ENCODE data around the gene TNS2.
"Not testable (repeated sequence)": the region's sequence is repeated elsewhere in the genome, so short reads cannot be mapped to it uniquely, and the experiment has no call there.

The TNS2 gene

GRCh38 chr12:53012928-53013327 lies 36.9 kb upstream of the TNS2 start:
- Histone ChIP-seq H3F3A (ENCODE audit: insufficient read depth, low read length) (no peaks in the 10 kb centered on the region), H3K4me1 (ENCODE audit: insufficient read depth, low read length, severe bottlenecking) (peaks cover 35% of the 10 kb centered on the region), H3K27ac (ENCODE audit: low read depth, low read length, poor library complexity, severe bottlenecking) (no peak overlapping the region), H3K9me2 (ENCODE audit: low read depth, low read length) (no peaks in the 10 kb centered on the region), H3K79me2 (ENCODE audit: insufficient read depth, low read length) (peaks cover 83% of the 10 kb centered on the region), H4K20me1 (ENCODE audit: insufficient read depth, low read length) (0 out of 2 replicates have a peak, but pooled peaks cover 2% of the 10 kb centered on the region), H3K36me3 (ENCODE audit: insufficient read depth, low read length) (peaks cover 87% of the 10 kb centered on the region), H3K4me2 (ENCODE audit: low read length) (no peak overlapping the region), H2AFZ (ENCODE audit: low read length) (no peak overlapping the region), H3K9ac (ENCODE audit: low read length) (no peak overlapping the region), H3K9me3 (ENCODE audit: low read length) (no peaks in the 10 kb centered on the region), H3K27me3 (ENCODE audit: insufficient read depth, low read length) (no peaks in the 10 kb centered on the region), H3K4me3 (ENCODE audit: low read depth, low read length, poor library complexity, severe bottlenecking) (no peak overlapping the region)
- TF ChIP-seq EZH2 (IDR thresholded peaks at IDR 0.05; ENCODE audit: borderline replicate concordance, low read length) = no peak
- TF ChIP-seq, protein P1, sequence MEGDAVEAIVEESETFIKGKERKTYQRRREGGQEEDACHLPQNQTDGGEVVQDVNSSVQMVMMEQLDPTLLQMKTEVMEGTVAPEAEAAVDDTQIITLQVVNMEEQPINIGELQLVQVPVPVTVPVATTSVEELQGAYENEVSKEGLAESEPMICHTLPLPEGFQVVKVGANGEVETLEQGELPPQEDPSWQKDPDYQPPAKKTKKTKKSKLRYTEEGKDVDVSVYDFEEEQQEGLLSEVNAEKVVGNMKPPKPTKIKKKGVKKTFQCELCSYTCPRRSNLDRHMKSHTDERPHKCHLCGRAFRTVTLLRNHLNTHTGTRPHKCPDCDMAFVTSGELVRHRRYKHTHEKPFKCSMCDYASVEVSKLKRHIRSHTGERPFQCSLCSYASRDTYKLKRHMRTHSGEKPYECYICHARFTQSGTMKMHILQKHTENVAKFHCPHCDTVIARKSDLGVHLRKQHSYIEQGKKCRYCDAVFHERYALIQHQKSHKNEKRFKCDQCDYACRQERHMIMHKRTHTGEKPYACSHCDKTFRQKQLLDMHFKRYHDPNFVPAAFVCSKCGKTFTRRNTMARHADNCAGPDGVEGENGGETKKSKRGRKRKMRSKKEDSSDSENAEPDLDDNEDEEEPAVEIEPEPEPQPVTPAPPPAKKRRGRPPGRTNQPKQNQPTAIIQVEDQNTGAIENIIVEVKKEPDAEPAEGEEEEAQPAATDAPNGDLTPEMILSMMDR (IDR thresholded peaks at IDR 0.05; ENCODE audit: low read length) = no peak

DNA sequence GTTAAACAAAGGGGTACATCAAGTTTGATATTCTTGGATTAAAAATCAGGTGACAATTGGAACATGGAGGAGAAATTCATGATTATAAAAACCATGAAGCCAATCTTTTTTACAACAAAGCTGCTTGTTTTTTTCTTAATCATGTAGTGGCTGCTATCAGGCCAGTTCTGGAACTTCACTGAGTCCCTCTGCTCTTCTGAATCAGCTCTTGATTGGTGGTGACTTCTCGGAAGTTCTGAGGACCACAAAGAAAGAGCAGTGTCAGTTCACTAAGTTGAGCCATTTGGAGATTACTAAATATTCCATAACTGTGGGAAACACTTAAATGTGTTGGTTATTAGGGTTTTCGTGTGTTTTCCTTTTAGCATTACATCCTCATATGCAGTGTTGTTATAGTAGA lies 35.2 kb upstream of the TNS2 start:
- peaks cover 66% of the 10 kb centered on the region for H3K79me2 ChIP-seq (ENCODE audit: insufficient read depth, low read length)
- no peak overlapping the region for H2AFZ ChIP-seq (ENCODE audit: low read length)
- H4K20me1 ChIP-seq (ENCODE audit: insufficient read depth, low read length) = 0 out of 2 replicates have a peak, but pooled peaks cover 2% of the 10 kb centered on the region
- H3K9me2 ChIP-seq (ENCODE audit: low read depth, low read length) = no peaks in the 10 kb centered on the region
- H3K4me1 ChIP-seq (ENCODE audit: insufficient read depth, low read length, severe bottlenecking) = peaks cover 18% of the 10 kb centered on the region
- H3K27me3 ChIP-seq (ENCODE audit: insufficient read depth, low read length) = no peaks in the 10 kb centered on the region
- no peak overlapping the region for H3K4me2 ChIP-seq (ENCODE audit: low read length)
- H3K27ac ChIP-seq (ENCODE audit: low read depth, low read length, poor library complexity, severe bottlenecking) = no peak overlapping the region
- peaks cover 86% of the 10 kb centered on the region for H3K36me3 ChIP-seq (ENCODE audit: insufficient read depth, low read length)
- H3K9ac ChIP-seq (ENCODE audit: low read length) = no peak overlapping the region
- H3F3A ChIP-seq (ENCODE audit: insufficient read depth, low read length) = no peaks in the 10 kb centered on the region
- no peak for TF ChIP-seq EZH2 (IDR thresholded peaks at IDR 0.05; ENCODE audit: borderline replicate concordance, low read length)
- TF ChIP-seq, protein P1 (IDR thresholded peaks at IDR 0.05; ENCODE audit: low read length) = no peak
- no peaks in the 10 kb centered on the region for H3K9me3 ChIP-seq (ENCODE audit: low read length)
- no peak overlapping the region for H3K4me3 ChIP-seq (ENCODE audit: low read depth, low read length, poor library complexity, severe bottlenecking)

GRCh38 chr12:53025250-53025649 lies 24.6 kb upstream of the TNS2 start:
- no peaks in the 10 kb centered on the region for H3K9me2 ChIP-seq (ENCODE audit: low read depth, low read length)
- H2AFZ ChIP-seq (ENCODE audit: low read length) = no peak overlapping the region
- H3F3A ChIP-seq (ENCODE audit: insufficient read depth, low read length) = no peaks in the 10 kb centered on the region
- no peak overlapping the region for H3K27ac ChIP-seq (ENCODE audit: low read depth, low read length, poor library complexity, severe bottlenecking)
- no peak overlapping the region for H3K9ac ChIP-seq (ENCODE audit: low read length)
- no peaks in the 10 kb centered on the region for H3K79me2 ChIP-seq (ENCODE audit: insufficient read depth, low read length)
- H3K4me2 ChIP-seq (ENCODE audit: low read length) = no peak overlapping the region
- no peaks in the 10 kb centered on the region for H3K27me3 ChIP-seq (ENCODE audit: insufficient read depth, low read length)
- H3K4me3 ChIP-seq (ENCODE audit: low read depth, low read length, poor library complexity, severe bottlenecking) = no peak overlapping the region
- H3K4me1 ChIP-seq (ENCODE audit: insufficient read depth, low read length, severe bottlenecking) = no peaks in the 10 kb centered on the region
- no peaks in the 10 kb centered on the region for H3K9me3 ChIP-seq (ENCODE audit: low read length)
- no peaks in the 10 kb centered on the region for H4K20me1 ChIP-seq (ENCODE audit: insufficient read depth, low read length)
- no peak for TF ChIP-seq EZH2 (IDR thresholded peaks at IDR 0.05; ENCODE audit: borderline replicate concordance, low read length)
- TF ChIP-seq, protein P1 (IDR thresholded peaks at IDR 0.05; ENCODE audit: low read length) = no peak
- H3K36me3 ChIP-seq (ENCODE audit: insufficient read depth, low read length) = peaks cover 92% of the 10 kb centered on the region

DNA sequence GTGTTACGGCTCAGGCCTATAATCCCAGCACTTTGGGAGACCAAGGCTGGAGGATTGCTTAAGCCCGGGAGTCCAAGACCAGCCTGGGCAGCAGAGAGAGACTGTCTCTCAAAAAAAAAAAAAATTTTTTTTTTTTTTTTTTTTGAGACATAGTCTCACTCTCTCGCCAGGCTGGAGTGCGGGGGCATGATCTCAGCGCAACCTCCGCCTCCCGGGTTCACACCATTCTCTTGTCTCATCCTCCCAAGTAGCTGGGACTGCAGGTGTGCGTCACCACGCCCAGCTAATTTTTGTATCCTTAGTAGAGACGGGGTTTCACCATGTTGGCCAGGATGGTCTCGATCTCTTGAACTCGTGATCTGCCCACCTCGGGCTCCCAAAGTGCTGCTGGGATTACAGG lies 22.9 kb upstream of the TNS2 start:
- not testable (repeated sequence) for H3K9me3 ChIP-seq (ENCODE audit: low read length); H4K20me1 ChIP-seq (ENCODE audit: insufficient read depth, low read length)

More for the DNA sequence above, 22.9 kb upstream of the TNS2 start:
- H3K4me3 ChIP-seq (ENCODE audit: low read depth, low read length, poor library complexity, severe bottlenecking); H2AFZ ChIP-seq (ENCODE audit: low read length); H3K27ac ChIP-seq (ENCODE audit: low read depth, low read length, poor library complexity, severe bottlenecking); H3K9me2 ChIP-seq (ENCODE audit: low read depth, low read length); H3K9ac ChIP-seq (ENCODE audit: low read length); H3K4me1 ChIP-seq (ENCODE audit: insufficient read depth, low read length, severe bottlenecking); H3F3A ChIP-seq (ENCODE audit: insufficient read depth, low read length); H3K27me3 ChIP-seq (ENCODE audit: insufficient read depth, low read length); H3K4me2 ChIP-seq (ENCODE audit: low read length); H3K79me2 ChIP-seq (ENCODE audit: insufficient read depth, low read length): not testable (repeated sequence)
- peaks cover 91% of the 10 kb centered on the region for H3K36me3 ChIP-seq (ENCODE audit: insufficient read depth, low read length)
